DND-41 (cell line): ENCODE results near the gene NAV3.

Experiments used
- ATAC-seq: fragments of 200-7000 bp; cut with Tn5 transposase; 3 replicates; pipeline ENCODE4 v1.9.1; 2021; ENCODE audit warnings: low read depth; ENCODE audit not compliant: insufficient read depth
- DNase-seq: peaks from one replicate; pipeline ENCODE4 v3.0.0-alpha.2; 2020
- H2AFZ ChIP-seq: 2 replicates; pipeline ENCODE4 v1.6.0; 2012; ENCODE audit warnings: low read depth, low read length
- H3K27ac ChIP-seq: 2 replicates; pipeline ENCODE4 v1.5.1; 2012; ENCODE audit warnings: low read length, inconsistent platforms
- H3K27me3 ChIP-seq: fragments of 200-600 bp; sonication (generic); 2 replicates; pipeline ENCODE4 v1.6.0; 2012; ENCODE audit warnings: low read length, mild to moderate bottlenecking, inconsistent platforms; ENCODE audit not compliant: insufficient read depth, poor library complexity
- H3K36me3 ChIP-seq: 2 replicates; pipeline ENCODE4 v1.5.1; 2012; ENCODE audit warnings: low read length, inconsistent platforms; ENCODE audit not compliant: insufficient read depth
- H3K4me1 ChIP-seq: 2 replicates; pipeline ENCODE4 v1.5.1; 2012; ENCODE audit warnings: mild to moderate bottlenecking, low read length; ENCODE audit not compliant: insufficient read depth
- H3K4me2 ChIP-seq: 2 replicates; pipeline ENCODE4 v1.6.0; 2012; ENCODE audit warnings: mild to moderate bottlenecking, moderate library complexity, low read length, inconsistent platforms; ENCODE audit not compliant: insufficient read depth
- H3K4me3 ChIP-seq, 2 experiments: fragments of 200-600 bp in 1 of 2; shearing (Covaris generic) in 1 of 2; 2 replicates each; pipeline ENCODE4 v1.5.1; 2012 to 2016; ENCODE audit warnings: inconsistent platforms in 2 of 2, low read length in 2 of 2, mild to moderate bottlenecking in 2 of 2, low read depth in 1 of 2, moderate library complexity in 1 of 2
- H3K79me2 ChIP-seq: 2 replicates; pipeline ENCODE4 v1.6.0; 2012; ENCODE audit warnings: low read length, inconsistent platforms; ENCODE audit not compliant: insufficient read depth
- H3K9ac ChIP-seq: 2 replicates; pipeline ENCODE4 v1.6.0; 2012; ENCODE audit warnings: low read depth, mild to moderate bottlenecking, inconsistent platforms, low read length, moderate library complexity
- H3K9me3 ChIP-seq: 2 replicates; pipeline ENCODE4 v1.5.1; 2012; ENCODE audit warnings: low read length, moderate library complexity, mild to moderate bottlenecking, inconsistent platforms; ENCODE audit not compliant: insufficient read depth, severe bottlenecking
- H4K20me1 ChIP-seq: 2 replicates; pipeline ENCODE4 v1.6.0; 2012; ENCODE audit warnings: low read length; ENCODE audit not compliant: insufficient read depth
- CTCF ChIP-seq: IDR thresholded peaks from 2 replicates; pipeline ENCODE4 v1.5.1; 2012; ENCODE audit warnings: borderline replicate concordance, low read length, moderate library complexity, mild to moderate bottlenecking; ENCODE audit not compliant: poor library complexity, severe bottlenecking; ENCODE audit errors: extremely low read depth
- EZH2 ChIP-seq: IDR thresholded peaks from 3 replicates; pipeline ENCODE4 v1.6.1; 2012; ENCODE audit warnings: borderline replicate concordance, low read depth, mild to moderate bottlenecking, moderate library complexity, low read length, inconsistent platforms; ENCODE audit not compliant: severe bottlenecking

Gene NAV3

GRCh38 chr12:77878901-77879300 is 48.2 kb downstream of the NAV3 start:
- Histone ChIP-seq H3K36me3 (no peaks in the 10 kb centered on the region), H3K9me3 (no peaks in the 10 kb centered on the region), H3K9ac (no peak overlapping the region), H4K20me1 (no peaks in the 10 kb centered on the region), H3K4me3 (no peak overlapping the region), H2AFZ (no peak overlapping the region), H3K27me3 (no peaks in the 10 kb centered on the region), H3K27ac (no peak overlapping the region), H3K4me1 (no peaks in the 10 kb centered on the region), H3K4me2 (no peak overlapping the region), H3K79me2 (no peaks in the 10 kb centered on the region)
- ATAC-seq (no peak), DNase-seq (no peak)
- TF ChIP-seq EZH2 (no peak), CTCF (no peak)

GRCh38 chr12:77882709-77883108 is 52.0 kb downstream of the NAV3 start:
- Histone ChIP-seq H3K27me3 (no peaks in the 10 kb centered on the region), H4K20me1 (no peaks in the 10 kb centered on the region), H3K4me3 (no peak overlapping the region), H3K79me2 (no peaks in the 10 kb centered on the region), H3K9ac (no peak overlapping the region), H3K9me3 (no peaks in the 10 kb centered on the region), H3K36me3 (no peaks in the 10 kb centered on the region), H3K4me2 (no peak overlapping the region), H3K27ac (no peak overlapping the region), H3K4me1 (no peaks in the 10 kb centered on the region), H2AFZ (no peak overlapping the region)
- TF ChIP-seq CTCF (no peak), EZH2 (no peak)
- DNase-seq = no peak
- no peak for ATAC-seq

- H3K9ac ChIP-seq = no peak overlapping the region
- DNase-seq (no peak), ATAC-seq (no peak)
- no peaks in the 10 kb centered on the region for H3K36me3 ChIP-seq
- no peaks in the 10 kb centered on the region for H3K27me3 ChIP-seq
- H3K4me1 ChIP-seq = no peaks in the 10 kb centered on the region
- H3K4me3 ChIP-seq = no peak overlapping the region
- H3K9me3 ChIP-seq = no peaks in the 10 kb centered on the region
- no peaks in the 10 kb centered on the region for H4K20me1 ChIP-seq
- TF ChIP-seq EZH2 (no peak), CTCF (no peak)
- no peak overlapping the region for H2AFZ ChIP-seq
- H3K79me2 ChIP-seq = no peaks in the 10 kb centered on the region
- H3K4me2 ChIP-seq = no peak overlapping the region
- no peak overlapping the region for H3K27ac ChIP-seq
Observed at GRCh38 chr12:77888611-77889010, 57.9 kb downstream of the NAV3 start.

- H3K4me1 ChIP-seq = no peaks in the 10 kb centered on the region
Observed at GRCh38 chr12:77891518-77892147, 60.9 kb downstream of the NAV3 start.

More at GRCh38 chr12:77891518-77892147, 60.9 kb downstream of the NAV3 start:
- Histone ChIP-seq H2AFZ (no peak overlapping the region), H3K27ac (no peak overlapping the region), H3K79me2 (no peaks in the 10 kb centered on the region), H3K4me3 (no peak overlapping the region), H3K36me3 (no peaks in the 10 kb centered on the region), H3K9me3 (no peaks in the 10 kb centered on the region), H3K9ac (no peak overlapping the region), H4K20me1 (no peaks in the 10 kb centered on the region), H3K4me2 (no peak overlapping the region), H3K27me3 (no peaks in the 10 kb centered on the region)
- TF ChIP-seq EZH2 = no peak
- no peak for TF ChIP-seq CTCF
- ATAC-seq (no peak), DNase-seq (no peak)
